OCI-LY3 (cell line): ENCODE data around the gene LAMTOR2.

ENCODE experiments used
- H2AFZ ChIP-seq: fragments of 200-600, 300-600 bp; shearing (Covaris generic); 2 replicates; pipeline ENCODE4 v1.6.0; 2014; ENCODE audit warnings: antibody characterized with exemption, low read depth, low read length
- H3K27ac ChIP-seq: fragments of 200-600, 300-600 bp; sonication (generic); 2 replicates; pipeline ENCODE4 v1.5.1; 2014; ENCODE audit warnings: mild to moderate bottlenecking, low read length, moderate library complexity, mixed read lengths
- H3K27me3 ChIP-seq: fragments of 200-600, 300-600 bp; sonication (generic); 2 replicates; pipeline ENCODE4 v1.6.1; 2014; ENCODE audit warnings: low read depth, low read length, mixed read lengths
- H3K36me3 ChIP-seq: fragments of 200-600, 300-600 bp; sonication (generic); replicated peaks from 2 replicates; pipeline ENCODE3; 2014; ENCODE audit warnings: low read depth, low read length, mixed read lengths
- H3K4me1 ChIP-seq: fragments of 300-600, 200-600 bp; sonication (generic); 2 replicates; pipeline ENCODE4 v1.6.1; 2014; ENCODE audit warnings: low read length, mixed read lengths
- H3K4me2 ChIP-seq: fragments of 200-600, 300-600 bp; sonication (generic); 2 replicates; pipeline ENCODE4 v1.6.1; 2014; ENCODE audit warnings: low read length, mixed read lengths
- H3K4me3 ChIP-seq: fragments of 300-600, 200-600 bp; sonication (generic); 2 replicates; pipeline ENCODE4 v1.5.1; 2014; ENCODE audit warnings: antibody characterized with exemption, mild to moderate bottlenecking, low read length, moderate library complexity
- H3K79me2 ChIP-seq: fragments of 300-600, 200-600 bp; shearing (Covaris generic); 2 replicates; pipeline ENCODE4 v1.6.1; 2014; ENCODE audit warnings: mild to moderate bottlenecking, low read length, mixed read lengths
- H3K9ac ChIP-seq: fragments of 300-600, 200-600 bp; shearing (Covaris generic); 2 replicates; pipeline ENCODE4 v1.6.0; 2014; ENCODE audit warnings: mild to moderate bottlenecking, low read length, moderate library complexity
- H3K9me3 ChIP-seq: fragments of 200-600, 300-600 bp; shearing (Covaris generic); 2 replicates; pipeline ENCODE4 v1.6.1; 2014; ENCODE audit warnings: low read length, mixed read lengths; ENCODE audit not compliant: insufficient read depth
- H4K20me1 ChIP-seq: fragments of 200-600, 300-600 bp; sonication (generic); 2 replicates; pipeline ENCODE4 v1.6.1; 2016; ENCODE audit warnings: low read length, mixed read lengths; ENCODE audit not compliant: insufficient read depth
- EZH2phosphoT487 ChIP-seq: fragments of 200-600 bp; shearing (Covaris generic); IDR thresholded peaks from 2 replicates; pipeline ENCODE4 v1.6.1; 2018; ENCODE audit warnings: antibody characterized with exemption, mixed run types, low read depth
- TF ChIP-seq, protein P1 (sequence below): fragments of 200-600, 300-600 bp; sonication (generic); IDR thresholded peaks from 2 replicates; pipeline ENCODE4 v1.5.1; 2014; ENCODE audit warnings: antibody characterized with exemption, low read length, low read depth

Gene LAMTOR2

DNA sequence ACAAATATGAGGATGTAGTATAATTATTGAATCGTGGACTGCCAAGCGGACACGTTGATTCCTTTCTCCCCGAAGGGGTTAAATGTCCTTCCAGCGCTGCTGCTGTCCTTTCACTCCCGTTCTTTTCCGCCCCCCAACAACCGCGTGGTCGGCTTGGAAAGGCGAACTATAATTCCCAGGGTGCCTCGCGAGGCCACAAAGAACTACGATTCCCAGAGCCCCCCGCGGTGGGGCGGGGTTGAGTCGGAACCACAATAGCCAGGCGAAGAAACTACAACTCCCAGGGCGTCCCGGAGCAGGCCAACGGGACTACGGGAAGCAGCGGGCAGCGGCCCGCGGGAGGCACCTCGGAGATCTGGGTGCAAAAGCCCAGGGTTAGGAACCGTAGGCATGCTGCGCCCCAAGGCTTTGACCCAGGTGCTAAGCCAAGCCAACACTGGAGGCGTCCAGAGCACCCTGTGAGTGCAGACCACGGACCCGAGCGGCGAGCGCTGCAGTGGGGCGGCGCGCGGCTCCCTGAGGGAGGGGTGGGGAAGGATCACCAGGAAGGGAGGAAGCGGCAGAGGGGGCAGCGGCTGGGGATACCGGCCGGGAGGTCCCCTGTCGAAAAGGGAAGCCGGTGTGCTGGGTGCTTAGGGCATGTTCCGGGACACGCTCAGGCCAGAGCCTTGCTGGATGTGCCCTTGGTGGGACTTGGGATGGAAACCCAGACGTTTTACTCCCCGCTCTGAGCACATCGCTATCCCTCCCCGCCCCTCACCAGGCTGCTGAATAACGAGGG is at the start of gene LAMTOR2:
LAMTOR2 (plus strand) TSS at position 283 of the 781 bp plus-strand sequence; CDS start at position 391, 108 bp downstream.
- peaks cover 21% of the 10 kb centered on the region for H3K79me2 ChIP-seq
- peak within 1 kb of the TSS; percentile 86 for H3K4me3 ChIP-seq
- no peaks in the 10 kb centered on the region for H3K27me3 ChIP-seq
- no peaks in the 10 kb centered on the region for H3K9me3 ChIP-seq
- TF ChIP-seq, protein P1, sequence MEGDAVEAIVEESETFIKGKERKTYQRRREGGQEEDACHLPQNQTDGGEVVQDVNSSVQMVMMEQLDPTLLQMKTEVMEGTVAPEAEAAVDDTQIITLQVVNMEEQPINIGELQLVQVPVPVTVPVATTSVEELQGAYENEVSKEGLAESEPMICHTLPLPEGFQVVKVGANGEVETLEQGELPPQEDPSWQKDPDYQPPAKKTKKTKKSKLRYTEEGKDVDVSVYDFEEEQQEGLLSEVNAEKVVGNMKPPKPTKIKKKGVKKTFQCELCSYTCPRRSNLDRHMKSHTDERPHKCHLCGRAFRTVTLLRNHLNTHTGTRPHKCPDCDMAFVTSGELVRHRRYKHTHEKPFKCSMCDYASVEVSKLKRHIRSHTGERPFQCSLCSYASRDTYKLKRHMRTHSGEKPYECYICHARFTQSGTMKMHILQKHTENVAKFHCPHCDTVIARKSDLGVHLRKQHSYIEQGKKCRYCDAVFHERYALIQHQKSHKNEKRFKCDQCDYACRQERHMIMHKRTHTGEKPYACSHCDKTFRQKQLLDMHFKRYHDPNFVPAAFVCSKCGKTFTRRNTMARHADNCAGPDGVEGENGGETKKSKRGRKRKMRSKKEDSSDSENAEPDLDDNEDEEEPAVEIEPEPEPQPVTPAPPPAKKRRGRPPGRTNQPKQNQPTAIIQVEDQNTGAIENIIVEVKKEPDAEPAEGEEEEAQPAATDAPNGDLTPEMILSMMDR, result no peak
- TF ChIP-seq EZH2phosphoT487, result no peak
- H3K4me2 ChIP-seq, result peak within 1 kb of the TSS; percentile 94
- H4K20me1 ChIP-seq, result no peaks in the 10 kb centered on the region
- H3K4me1 ChIP-seq, result peaks cover 12% of the 10 kb centered on the region
- peak within 1 kb of the TSS; percentile 89 for H2AFZ ChIP-seq
- peak within 1 kb of the TSS; percentile 91 for H3K27ac ChIP-seq
- H3K36me3 ChIP-seq, result peaks cover 3% of the 10 kb centered on the region
- peak within 1 kb of the TSS; percentile 96 for H3K9ac ChIP-seq

DNA sequence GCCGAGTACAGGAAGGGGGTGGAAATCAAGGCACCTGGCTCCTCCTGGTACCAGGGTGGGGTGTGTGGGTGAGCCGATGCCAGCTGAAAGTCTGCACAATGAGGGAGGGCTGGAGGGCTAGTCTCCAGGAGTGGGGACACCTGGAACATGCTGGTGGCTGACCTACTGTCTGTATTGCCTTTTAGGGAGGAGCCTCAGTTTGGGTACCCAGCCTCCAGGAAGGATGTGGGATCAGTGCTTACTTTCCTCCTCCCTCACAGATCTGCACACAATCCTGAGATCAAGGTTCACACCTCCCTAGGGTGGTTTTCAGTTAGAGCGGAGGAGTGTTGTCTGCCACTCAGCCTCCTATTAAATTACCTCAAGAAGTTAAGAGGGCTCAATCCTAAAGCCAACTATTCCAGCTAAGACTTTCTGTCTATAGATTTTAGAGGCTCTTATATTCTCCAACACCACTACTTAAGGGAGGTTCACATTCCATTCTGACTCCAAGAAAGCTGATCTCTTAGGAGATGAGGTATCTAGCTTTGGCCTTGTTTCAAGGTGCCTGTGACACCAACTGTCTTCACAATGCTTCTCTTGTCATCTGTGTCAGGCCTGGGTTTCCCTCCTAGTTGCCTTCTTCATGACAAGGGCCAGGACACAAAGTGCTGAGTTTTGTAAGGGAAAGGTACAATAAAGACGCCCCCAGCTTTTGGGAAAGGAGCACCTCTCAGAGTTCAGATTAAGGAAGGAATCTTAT is 49.6 kb upstream of the LAMTOR2 start:
- Histone ChIP-seq H3K27me3 (peaks cover 13% of the 10 kb centered on the region), H4K20me1 (peaks cover 7% of the 10 kb centered on the region; the same call in 1 of the 2 replicates), H3K36me3 (peaks cover 16% of the 10 kb centered on the region), H2AFZ (no peak overlapping the region), H3K4me1 (peaks cover 7% of the 10 kb centered on the region), H3K9me3 (no peaks in the 10 kb centered on the region), H3K4me3 (no peak overlapping the region), H3K27ac (no peak overlapping the region), H3K4me2 (no peak overlapping the region), H3K9ac (no peak overlapping the region), H3K79me2 (no peaks in the 10 kb centered on the region)
- TF ChIP-seq EZH2phosphoT487, result no peak
- TF ChIP-seq, protein P1, result no peak

DNA sequence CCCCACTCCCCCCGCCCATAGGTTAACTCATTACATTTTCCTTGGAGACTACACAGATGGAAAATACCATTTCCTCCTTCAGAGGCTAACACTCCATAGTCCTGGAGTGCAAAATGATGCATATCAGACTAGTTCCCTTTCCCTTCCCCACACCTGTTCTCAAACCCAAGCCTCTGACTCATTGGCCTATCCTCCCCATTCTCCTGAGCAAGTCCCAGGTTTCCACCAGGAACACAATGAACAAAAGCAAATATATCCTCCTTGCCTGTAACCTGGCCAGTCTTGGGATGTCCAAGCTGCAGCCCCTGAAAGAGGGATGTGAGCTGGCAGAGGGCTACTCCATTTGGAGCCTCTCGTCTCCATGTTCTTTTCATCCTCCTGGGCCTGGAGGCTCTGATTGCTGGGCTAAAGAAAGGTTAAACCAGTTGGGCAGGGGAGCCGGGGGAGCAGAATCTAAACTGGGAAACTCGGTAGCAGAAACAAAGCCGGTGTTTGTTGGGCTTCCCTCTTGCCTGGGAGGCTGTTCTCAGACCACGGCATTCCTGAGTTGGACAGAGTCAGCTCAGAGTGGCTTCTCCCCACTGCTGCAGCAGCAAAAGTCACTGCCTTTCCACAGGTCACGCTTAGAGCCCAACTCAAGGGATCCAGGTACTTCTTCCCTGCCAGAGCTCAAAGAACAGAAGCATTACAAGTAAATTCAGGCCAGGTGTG is 47.8 kb upstream of the LAMTOR2 start:
- H3K79me2 ChIP-seq, result peaks cover 12% of the 10 kb centered on the region; the same call in 1 of the 2 replicates
- no peak overlapping the region for H3K4me3 ChIP-seq
- H3K9me3 ChIP-seq, result no peaks in the 10 kb centered on the region
- no peak overlapping the region for H3K27ac ChIP-seq
- H2AFZ ChIP-seq, result no peak overlapping the region
- no peak overlapping the region for H3K9ac ChIP-seq
- peaks cover 12% of the 10 kb centered on the region for H3K4me1 ChIP-seq
- peaks cover 22% of the 10 kb centered on the region for H4K20me1 ChIP-seq
- H3K4me2 ChIP-seq, result no peak overlapping the region
- TF ChIP-seq, protein P1, result no peak
- no peak for TF ChIP-seq EZH2phosphoT487
- H3K27me3 ChIP-seq, result peaks cover 13% of the 10 kb centered on the region
- peaks cover 31% of the 10 kb centered on the region for H3K36me3 ChIP-seq

DNA sequence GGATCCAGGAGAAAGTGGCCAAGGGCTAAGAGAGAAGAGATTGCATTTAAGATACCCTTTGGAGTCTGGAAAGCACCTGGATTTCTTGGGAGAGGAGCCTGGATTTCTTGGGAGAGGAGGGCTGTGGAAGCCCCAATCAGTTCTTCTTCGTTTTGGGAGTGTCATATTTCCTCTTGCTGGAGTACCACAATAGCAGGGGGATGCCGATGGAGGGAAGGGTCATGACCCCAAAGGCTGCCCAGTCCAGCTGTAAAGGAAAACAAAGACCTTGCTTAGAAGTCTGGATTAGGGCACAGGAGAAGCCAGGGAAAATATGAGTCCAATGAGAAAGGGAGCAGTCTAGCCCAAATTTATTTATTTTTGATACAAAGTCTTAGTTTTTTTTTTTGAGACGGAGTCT is 45.2 kb upstream of the LAMTOR2 start:
- Histone ChIP-seq H3K4me3 (no peak overlapping the region), H2AFZ (no peak overlapping the region), H3K27ac (no peak overlapping the region), H3K9ac (no peak overlapping the region), H4K20me1 (peaks cover 42% of the 10 kb centered on the region), H3K4me2 (no peak overlapping the region), H3K36me3 (peaks cover 45% of the 10 kb centered on the region), H3K9me3 (no peaks in the 10 kb centered on the region), H3K27me3 (no peaks in the 10 kb centered on the region), H3K4me1 (peaks cover 31% of the 10 kb centered on the region), H3K79me2 (peaks cover 12% of the 10 kb centered on the region; the same call in 1 of the 2 replicates)
- no peak for TF ChIP-seq EZH2phosphoT487
- TF ChIP-seq, protein P1, result no peak
